CD14-positive monocyte (primary cell): ENCODE measurements around the gene PRKAR1B. TPM values are rescaled to one million over a fixed set of nuclear protein-coding genes. Genes with fewer than 3 reads are reported as not detected.

Experiments
- DNase-seq, 3 donors: peaks; one replicate each; pipeline ENCODE4 v3.0.0-alpha.2; 2011 to 2022
- H2AFZ ChIP-seq: 2 replicates; pipeline ENCODE4 v1.6.0; 2012; ENCODE audit warnings: mild to moderate bottlenecking, low read depth, low read length, inconsistent platforms; ENCODE audit not compliant: insufficient read depth, poor library complexity, severe bottlenecking
- H3K27ac ChIP-seq, 2 donors: 1 replicate in 1 of 2; 2 replicates in 1 of 2; pipeline ENCODE4 v1.5.1; 2012 to 2013; ENCODE audit warnings: low read length in 2 of 2, control low read depth in 1 of 2, inconsistent platforms in 1 of 2, low read depth in 1 of 2, mild to moderate bottlenecking in 1 of 2
- H3K27me3 ChIP-seq, 2 donors: one replicate each; pipeline versions ENCODE4 v1.6.0 to v1.6.1; 2011 to 2013; ENCODE audit warnings: low read length in 2 of 2; ENCODE audit not compliant: control insufficient read depth in 2 of 2, insufficient read depth in 2 of 2
- H3K36me3 ChIP-seq, 2 donors: replicated peaks in 1 of 2; 1 replicate in 1 of 2; 2 replicates in 1 of 2; pipeline versions ENCODE4 v1.5.1 to v1.6.1; 2012 to 2013; ENCODE audit warnings: low read length in 2 of 2, control low read depth in 1 of 2, inconsistent platforms in 1 of 2, mild to moderate bottlenecking in 1 of 2; ENCODE audit not compliant: insufficient read depth in 2 of 2, control insufficient read depth in 1 of 2
- H3K4me1 ChIP-seq, 2 donors: 1 replicate in 1 of 2; 2 replicates in 1 of 2; pipeline versions ENCODE4 v1.5.1 to v1.6.1; 2012 to 2013; ENCODE audit warnings: low read length in 2 of 2, control low read depth in 1 of 2, inconsistent platforms in 1 of 2, mild to moderate bottlenecking in 1 of 2, moderate library complexity in 1 of 2; ENCODE audit not compliant: insufficient read depth in 2 of 2, control insufficient read depth in 1 of 2
- H3K4me2 ChIP-seq: replicated peaks from 2 replicates; pipeline ENCODE3; 2012; ENCODE audit warnings: low read length, moderate library complexity, mild to moderate bottlenecking; ENCODE audit not compliant: poor library complexity, severe bottlenecking; ENCODE audit errors: extremely low read depth
- H3K4me3 ChIP-seq, 3 experiments: fragments of 200-600 bp in 1 of 3; sonication (generic) in 1 of 3; replicated peaks in 1 of 3; 1 replicate in 2 of 3; 2 replicates in 1 of 3; pipeline ENCODE4 v1.5.1; 2011 to 2013; ENCODE audit warnings: low read length in 3 of 3, mild to moderate bottlenecking in 3 of 3, control low read depth in 2 of 3, low read depth in 2 of 3, inconsistent platforms in 1 of 3, moderate library complexity in 1 of 3
- H3K79me2 ChIP-seq: 2 replicates; pipeline ENCODE4 v1.6.0; 2012; ENCODE audit warnings: mild to moderate bottlenecking, control low read depth, inconsistent platforms, low read length, moderate library complexity; ENCODE audit not compliant: insufficient read depth
- H3K9ac ChIP-seq: 2 replicates; pipeline ENCODE4 v1.6.0; 2017; ENCODE audit warnings: low read length, mild to moderate bottlenecking; ENCODE audit not compliant: insufficient read depth, poor library complexity, severe bottlenecking
- H3K9me3 ChIP-seq, 2 donors: replicated peaks in 1 of 2; 1 replicate in 1 of 2; 2 replicates in 1 of 2; pipeline versions ENCODE4 v1.5.1 to v1.6.1; 2012 to 2013; ENCODE audit warnings: low read length in 2 of 2, control low read depth in 1 of 2; ENCODE audit not compliant: control insufficient read depth in 1 of 2, insufficient read depth in 1 of 2
- H4K20me1 ChIP-seq: 2 replicates; pipeline ENCODE4 v1.6.0; 2012; ENCODE audit warnings: mild to moderate bottlenecking, low read length, control low read depth, moderate library complexity; ENCODE audit not compliant: insufficient read depth
- H3K27ac Mint-ChIP-seq, 7 donors: one replicate each; pipeline ENCODE4 v1.8.0; 2020; ENCODE audit warnings: mild to moderate bottlenecking in 7 of 7, mixed read lengths in 7 of 7, moderate library complexity in 6 of 7, inconsistent platforms in 2 of 7
- H3K27me3 Mint-ChIP-seq, 3 donors: one replicate each; pipeline ENCODE4 v1.8.0; 2021 to 2022; ENCODE audit warnings: low read depth in 3 of 3, mild to moderate bottlenecking in 3 of 3, mixed read lengths in 3 of 3, moderate library complexity in 3 of 3, inconsistent platforms in 1 of 3
- H3K36me3 Mint-ChIP-seq, 2 donors: one replicate each; pipeline ENCODE4 v1.8.0; 2020; ENCODE audit warnings: mixed read lengths in 2 of 2, inconsistent platforms in 1 of 2, mild to moderate bottlenecking in 1 of 2
- H3K4me1 Mint-ChIP-seq: one replicate; pipeline ENCODE4 v1.8.0; 2020; ENCODE audit warnings: mild to moderate bottlenecking, mixed read lengths
- H3K4me3 Mint-ChIP-seq, 2 donors: one replicate each; pipeline ENCODE4 v1.8.0; 2020; ENCODE audit warnings: mild to moderate bottlenecking in 2 of 2, mixed read lengths in 2 of 2, moderate library complexity in 1 of 2
- H3K9me3 Mint-ChIP-seq, 7 donors: one replicate each; pipeline ENCODE4 v1.8.0; 2020 to 2022; ENCODE audit warnings: mixed read lengths in 7 of 7, mild to moderate bottlenecking in 6 of 7, moderate library complexity in 6 of 7, inconsistent platforms in 2 of 7
- WGBS: methylation state at CpG from one replicate; pipeline ENCODE4 v1.1.5; 2013; ENCODE audit warnings: missing lambda C conversion rate; ENCODE audit not compliant: insufficient coverage; 5-methylcytosine and 5-hydroxymethylcytosine counted together
- intact Hi-C, 2 donors: fragments of 100-400 bp; cut with micrococcal nuclease; formaldehyde crosslinking; loops; one replicate each; pipeline versions ENCODE4 v1.15.0 to v1.15.1; 2023
- polyA plus RNA-seq, 3 donors: library from polyadenylated mRNA; depleted of rRNA in 1 of 3; unstranded in 2 of 3; stranded (reverse) in 1 of 3; fragments of 300-500 nt in 2 of 3; fragments of >200 nt in 1 of 3; fragmentation: Illumina TruSeq in 2 of 3; gene quantifications; 1 replicate in 2 of 3; 2 replicates in 1 of 3; pipeline ENCODE4 v1.2.3, GENCODE V29; 2012 to 2021
- TF ChIP-seq, protein P1 (sequence below): fragments of 200-600 bp; IDR thresholded peaks from one replicate; pipeline ENCODE4 v1.8.0; 2022; ENCODE audit warnings: antibody characterized with exemption, mild to moderate bottlenecking

The PRKAR1B gene
- polyA plus RNA-seq, 3 donors: 0.94 to 2.1 (median 1.1) TPM

DNA sequence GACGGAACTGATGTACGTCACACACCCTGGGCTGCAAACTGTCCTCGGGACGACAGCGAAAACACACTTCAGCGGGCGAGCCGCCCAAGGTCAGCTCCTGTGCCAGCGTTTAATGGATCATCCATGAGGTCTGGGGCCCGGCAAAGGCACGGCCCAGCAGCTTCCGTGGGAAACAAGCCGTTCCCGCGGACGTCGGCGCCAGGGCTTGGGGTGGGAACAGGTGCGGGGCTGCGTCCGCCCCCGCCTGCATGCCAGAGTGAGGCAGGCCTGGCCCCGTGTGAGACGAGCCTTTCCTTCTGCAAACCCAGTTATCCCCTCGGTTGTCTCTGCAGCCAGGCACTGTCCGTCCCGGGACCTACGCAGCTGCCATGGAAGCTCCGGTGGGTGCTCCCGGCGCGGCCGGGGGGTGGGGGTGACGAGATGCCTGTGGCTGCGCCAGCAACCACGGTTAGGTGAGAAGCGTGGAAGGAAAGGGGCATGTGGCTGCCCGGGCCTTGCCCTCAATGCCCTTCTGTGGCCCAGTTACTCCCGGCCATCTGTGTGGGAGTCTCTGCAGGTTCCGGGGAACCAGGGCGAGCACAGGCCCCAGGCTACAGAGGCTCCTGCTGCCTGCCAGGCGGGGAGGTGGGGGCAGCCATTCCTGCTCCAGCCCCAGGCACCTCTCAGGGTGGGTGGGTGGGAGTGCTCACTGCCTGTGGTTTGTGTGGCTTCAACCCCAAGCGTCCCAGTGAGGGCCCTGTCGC lies 165.3 kb downstream of the PRKAR1B start:
- no peaks in the 10 kb centered on the region for H3K9me3 ChIP-seq
- no peak overlapping the region for H3K4me3 ChIP-seq
- H3K27me3 ChIP-seq: no peaks in the 10 kb centered on the region
- H4K20me1 ChIP-seq: no peaks in the 10 kb centered on the region
- Mint-ChIP-seq H3K9me3 (peaks cover 0 to 8% (median 3%) of the 10 kb centered on the region in 7 donors), H3K27me3 (peaks cover 1 to 6% (median 2%) of the 10 kb centered on the region in 3 donors), H3K4me3 (no peak overlapping the region), H3K36me3 (no peaks in the 10 kb centered on the region), H3K4me1 (no peaks in the 10 kb centered on the region), H3K27ac (peak overlapping the region in 1 of 7 donors; percentile 6)
- no peak overlapping the region for H3K9ac ChIP-seq
- H2AFZ ChIP-seq: no peak overlapping the region
- no peaks in the 10 kb centered on the region for H3K79me2 ChIP-seq
- no peaks in the 10 kb centered on the region for H3K36me3 ChIP-seq
- H3K4me1 ChIP-seq: no peaks in the 10 kb centered on the region
- intact Hi-C loops: no loop called here
- 88% methylated on average over 41 of the region's 44 CpGs for WGBS
- no peak overlapping the region for H3K27ac ChIP-seq
- TF ChIP-seq, protein P1, sequence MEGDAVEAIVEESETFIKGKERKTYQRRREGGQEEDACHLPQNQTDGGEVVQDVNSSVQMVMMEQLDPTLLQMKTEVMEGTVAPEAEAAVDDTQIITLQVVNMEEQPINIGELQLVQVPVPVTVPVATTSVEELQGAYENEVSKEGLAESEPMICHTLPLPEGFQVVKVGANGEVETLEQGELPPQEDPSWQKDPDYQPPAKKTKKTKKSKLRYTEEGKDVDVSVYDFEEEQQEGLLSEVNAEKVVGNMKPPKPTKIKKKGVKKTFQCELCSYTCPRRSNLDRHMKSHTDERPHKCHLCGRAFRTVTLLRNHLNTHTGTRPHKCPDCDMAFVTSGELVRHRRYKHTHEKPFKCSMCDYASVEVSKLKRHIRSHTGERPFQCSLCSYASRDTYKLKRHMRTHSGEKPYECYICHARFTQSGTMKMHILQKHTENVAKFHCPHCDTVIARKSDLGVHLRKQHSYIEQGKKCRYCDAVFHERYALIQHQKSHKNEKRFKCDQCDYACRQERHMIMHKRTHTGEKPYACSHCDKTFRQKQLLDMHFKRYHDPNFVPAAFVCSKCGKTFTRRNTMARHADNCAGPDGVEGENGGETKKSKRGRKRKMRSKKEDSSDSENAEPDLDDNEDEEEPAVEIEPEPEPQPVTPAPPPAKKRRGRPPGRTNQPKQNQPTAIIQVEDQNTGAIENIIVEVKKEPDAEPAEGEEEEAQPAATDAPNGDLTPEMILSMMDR: no peak
- H3K4me2 ChIP-seq: no peak overlapping the region
- DNase-seq: no peak

- DNase-seq: no peak
- H3K9me3 ChIP-seq: no peaks in the 10 kb centered on the region
- no peak overlapping the region for H3K4me3 ChIP-seq
- TF ChIP-seq, protein P1: no peak
- Mint-ChIP-seq H3K27ac (peak overlapping the region in 2 of 7 donors; percentile 6 to 66), H3K36me3 (no peaks in the 10 kb centered on the region), H3K4me1 (no peaks in the 10 kb centered on the region), H3K4me3 (no peak overlapping the region), H3K27me3 (peaks cover 1 to 6% (median 3%) of the 10 kb centered on the region in 3 donors), H3K9me3 (peaks cover 0 to 8% (median 3%) of the 10 kb centered on the region in 7 donors)
- no peaks in the 10 kb centered on the region for H3K4me1 ChIP-seq
- H2AFZ ChIP-seq: no peak overlapping the region
- 96% methylated on average over 21 of the region's 21 CpGs for WGBS
- H4K20me1 ChIP-seq: no peaks in the 10 kb centered on the region
- no peaks in the 10 kb centered on the region for H3K79me2 ChIP-seq
- no peaks in the 10 kb centered on the region for H3K27me3 ChIP-seq
- H3K36me3 ChIP-seq: no peaks in the 10 kb centered on the region
- intact Hi-C loops: no loop called here
- H3K27ac ChIP-seq: no peak overlapping the region
- no peak overlapping the region for H3K4me2 ChIP-seq
- H3K9ac ChIP-seq: no peak overlapping the region
Observed at GRCh38 chr7:560966-561630, 166.0 kb downstream of the PRKAR1B start.
